Measurements from ENCODE around the gene ROR2.

Gene ROR2

DNA sequence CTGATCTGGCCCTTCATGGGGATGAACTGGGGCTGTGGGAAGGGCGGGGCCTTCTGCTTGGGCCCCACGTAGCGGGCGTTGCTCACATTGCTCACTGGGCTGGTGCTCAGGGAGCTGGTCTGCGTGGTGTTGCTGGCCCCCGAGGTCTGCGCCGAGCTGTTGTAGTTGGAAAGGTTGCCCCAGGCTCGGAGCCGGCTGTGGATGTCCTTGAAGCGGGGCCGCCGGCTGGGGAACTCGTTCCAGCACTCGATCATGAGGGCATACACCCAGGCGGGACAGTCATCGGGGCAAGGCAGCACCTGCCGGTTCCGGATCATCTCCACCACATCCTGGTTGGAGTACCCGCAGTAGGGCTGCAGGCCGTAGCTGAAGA, 226.0 kb downstream of the ROR2 start:
- no peak for DNase-seq (ENCODE audit: low spot score)
- in situ Hi-C loops (cut with MboI; ENCODE audit: low pct_unique_long_range_greater_than_20kb, low sequenced_read_pairs, unreplicated experiment): no loop called here
- TF ChIP-seq, protein P1, sequence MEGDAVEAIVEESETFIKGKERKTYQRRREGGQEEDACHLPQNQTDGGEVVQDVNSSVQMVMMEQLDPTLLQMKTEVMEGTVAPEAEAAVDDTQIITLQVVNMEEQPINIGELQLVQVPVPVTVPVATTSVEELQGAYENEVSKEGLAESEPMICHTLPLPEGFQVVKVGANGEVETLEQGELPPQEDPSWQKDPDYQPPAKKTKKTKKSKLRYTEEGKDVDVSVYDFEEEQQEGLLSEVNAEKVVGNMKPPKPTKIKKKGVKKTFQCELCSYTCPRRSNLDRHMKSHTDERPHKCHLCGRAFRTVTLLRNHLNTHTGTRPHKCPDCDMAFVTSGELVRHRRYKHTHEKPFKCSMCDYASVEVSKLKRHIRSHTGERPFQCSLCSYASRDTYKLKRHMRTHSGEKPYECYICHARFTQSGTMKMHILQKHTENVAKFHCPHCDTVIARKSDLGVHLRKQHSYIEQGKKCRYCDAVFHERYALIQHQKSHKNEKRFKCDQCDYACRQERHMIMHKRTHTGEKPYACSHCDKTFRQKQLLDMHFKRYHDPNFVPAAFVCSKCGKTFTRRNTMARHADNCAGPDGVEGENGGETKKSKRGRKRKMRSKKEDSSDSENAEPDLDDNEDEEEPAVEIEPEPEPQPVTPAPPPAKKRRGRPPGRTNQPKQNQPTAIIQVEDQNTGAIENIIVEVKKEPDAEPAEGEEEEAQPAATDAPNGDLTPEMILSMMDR (IDR thresholded peaks at IDR 0.05; ENCODE audit: extremely low read depth, insufficient read depth, missing control alignments): no peak

DNA sequence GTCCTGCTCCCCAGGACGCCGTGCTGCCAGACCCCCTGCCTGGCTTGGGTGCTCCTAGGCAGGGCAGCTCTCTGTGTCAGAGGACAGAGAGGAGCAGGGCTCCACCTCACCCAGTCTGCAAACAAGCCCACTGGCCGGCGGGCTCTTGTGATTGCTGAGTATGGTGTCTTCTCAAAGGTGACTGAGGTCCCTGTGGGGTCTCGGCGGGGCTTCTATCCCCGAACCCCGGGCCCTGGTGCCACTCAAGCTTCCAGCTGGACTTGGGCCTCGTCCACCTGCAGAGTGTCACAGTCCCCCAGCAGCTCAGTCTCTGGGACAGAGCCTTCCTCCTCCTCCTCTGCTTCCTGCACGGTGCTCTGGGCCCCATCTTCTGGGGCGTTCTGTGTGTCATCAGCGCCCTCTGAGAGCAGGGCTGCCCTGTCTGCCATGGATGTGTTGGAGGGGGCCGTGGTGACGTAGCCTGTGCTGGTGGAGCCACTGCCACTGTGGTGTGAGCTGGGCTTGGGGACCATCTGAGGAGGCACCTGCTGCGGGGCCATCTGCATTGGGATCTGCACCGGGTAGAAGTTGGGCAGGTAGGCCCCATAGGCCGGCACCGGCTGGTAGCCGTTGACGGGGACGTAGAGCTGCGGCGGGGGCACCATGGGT, 226.5 kb downstream of the ROR2 start:
- no peak for DNase-seq (ENCODE audit: low spot score)
- TF ChIP-seq, protein P1 (IDR thresholded peaks at IDR 0.05; ENCODE audit: extremely low read depth, insufficient read depth, missing control alignments): no peak
- in situ Hi-C loops (cut with MboI; ENCODE audit: low pct_unique_long_range_greater_than_20kb, low sequenced_read_pairs, unreplicated experiment): no loop called here

DNA sequence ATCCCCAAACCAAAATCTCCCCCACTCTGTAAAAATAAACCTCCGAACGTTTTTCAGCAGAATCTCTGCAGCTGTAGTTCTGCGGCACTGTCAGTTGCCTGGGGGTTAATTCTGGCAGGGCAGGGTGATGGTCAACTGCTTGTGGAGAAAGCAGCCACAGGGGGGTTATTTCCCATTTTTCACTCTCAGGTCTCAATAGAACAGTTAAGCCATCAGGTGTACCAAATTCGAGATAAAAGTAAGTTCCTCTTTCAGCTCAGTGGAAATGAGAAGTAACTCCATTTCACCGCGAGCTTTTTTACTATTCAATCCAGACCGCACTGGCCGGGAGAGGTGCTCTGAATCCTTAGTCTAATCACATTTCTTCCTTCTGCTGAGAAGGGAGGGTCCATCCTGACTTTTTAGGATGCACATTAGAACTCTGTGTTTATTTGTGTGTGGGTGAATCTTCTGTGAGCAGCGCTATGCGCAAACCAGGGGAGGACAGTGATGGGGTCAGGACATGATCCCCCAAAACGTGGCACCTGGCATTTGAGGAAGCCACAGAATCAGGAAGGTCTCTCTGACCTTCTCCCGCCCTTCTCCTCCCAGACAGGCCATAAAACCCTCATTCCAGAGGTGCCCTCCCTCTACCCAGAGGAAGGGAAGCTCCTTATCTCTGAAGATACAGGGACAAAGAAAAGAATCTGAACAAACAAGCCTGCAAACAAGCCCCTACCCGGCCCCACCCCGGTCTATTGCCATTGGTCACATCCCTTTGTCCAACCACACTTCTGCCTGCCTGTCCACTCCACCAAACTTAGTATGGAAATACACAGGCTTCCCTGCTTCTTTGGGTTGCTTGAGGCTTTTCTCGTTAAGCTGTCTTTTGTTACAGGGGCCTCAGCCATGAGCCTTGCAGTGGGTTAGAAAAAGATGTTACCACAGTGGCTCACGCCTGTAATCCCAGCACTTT, 229.0 kb downstream of the ROR2 start:
- in situ Hi-C loops (cut with MboI; ENCODE audit: low pct_unique_long_range_greater_than_20kb, low sequenced_read_pairs, unreplicated experiment): no loop called here
- TF ChIP-seq, protein P1 (IDR thresholded peaks at IDR 0.05; ENCODE audit: extremely low read depth, insufficient read depth, missing control alignments): no peak
- DNase-seq (ENCODE audit: low spot score): peak; percentile 69

DNA sequence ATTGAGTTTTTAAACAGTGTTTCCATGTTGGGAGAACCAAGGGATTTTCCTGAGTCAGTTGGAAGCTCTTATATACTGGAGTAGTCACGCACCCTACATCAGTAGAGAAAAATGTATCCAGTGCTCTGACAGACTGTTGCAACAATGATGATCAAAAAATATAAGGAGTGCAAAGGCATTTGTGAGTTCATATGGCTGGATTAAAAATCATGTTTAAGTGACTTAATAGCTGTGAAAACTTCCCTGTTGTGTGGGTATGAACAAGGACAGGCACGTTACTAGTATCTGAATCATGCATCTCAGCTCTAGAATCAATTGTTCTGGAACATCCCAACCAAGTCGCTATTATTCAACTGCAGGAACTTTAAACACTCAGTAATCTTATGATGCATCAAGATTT, 229.7 kb downstream of the ROR2 start:
- in situ Hi-C loops (cut with MboI; ENCODE audit: low pct_unique_long_range_greater_than_20kb, low sequenced_read_pairs, unreplicated experiment): no loop called here

DNA sequence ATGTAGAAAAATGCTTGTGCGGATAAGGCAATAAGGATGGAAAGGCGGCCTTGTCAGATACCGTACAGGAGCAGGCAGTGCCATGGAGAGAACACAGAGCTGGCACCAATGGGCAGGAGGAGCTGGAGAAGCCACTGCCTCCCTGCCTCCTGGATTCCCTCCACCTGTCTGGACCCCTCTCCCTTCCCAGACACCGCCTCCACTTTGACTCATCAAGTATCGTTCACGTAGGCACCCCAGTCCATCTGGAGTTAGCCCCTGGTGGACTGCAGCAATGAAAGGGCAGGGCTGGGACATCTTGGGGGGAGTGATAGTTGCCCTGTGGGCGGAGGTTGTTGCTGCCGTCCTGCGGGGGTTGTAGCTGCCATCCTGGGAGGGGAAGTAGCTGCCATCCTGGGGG, 232.0 kb downstream of the ROR2 start:
- in situ Hi-C loops (cut with MboI; ENCODE audit: low pct_unique_long_range_greater_than_20kb, low sequenced_read_pairs, unreplicated experiment): no loop called here
- TF ChIP-seq, protein P1 (IDR thresholded peaks at IDR 0.05; ENCODE audit: extremely low read depth, insufficient read depth, missing control alignments): no peak
- no peak for DNase-seq (ENCODE audit: low spot score)

More for the DNA sequence above, 229.7 kb downstream of the ROR2 start:
- no peak for DNase-seq (ENCODE audit: low spot score)
- TF ChIP-seq, protein P1 (IDR thresholded peaks at IDR 0.05; ENCODE audit: extremely low read depth, insufficient read depth, missing control alignments): no peak

DNA sequence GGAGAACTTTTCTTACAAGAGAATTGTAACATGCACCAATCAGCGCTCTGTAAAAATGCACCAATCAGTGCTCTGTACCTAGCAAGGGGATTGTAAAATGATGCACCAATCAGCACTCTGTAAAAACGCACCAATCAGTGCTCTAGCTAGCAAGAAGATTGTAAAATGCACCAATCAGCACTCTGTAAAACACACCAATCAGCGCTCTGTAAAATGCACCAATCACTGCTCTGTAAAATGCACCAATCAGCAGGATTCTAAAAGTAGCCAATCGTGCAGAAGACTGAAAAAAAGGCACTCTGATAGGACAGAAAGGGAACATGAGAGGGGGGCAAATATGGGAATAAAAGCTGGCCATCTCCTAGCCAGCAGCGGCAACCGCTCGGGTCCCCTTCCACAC, 233.2 kb downstream of the ROR2 start:
- DNase-seq (ENCODE audit: low spot score): no peak
- TF ChIP-seq, protein P1 (IDR thresholded peaks at IDR 0.05; ENCODE audit: extremely low read depth, insufficient read depth, missing control alignments): no peak
- in situ Hi-C loops (cut with MboI; ENCODE audit: low pct_unique_long_range_greater_than_20kb, low sequenced_read_pairs, unreplicated experiment): no loop called here
